Measurements from ENCODE around the gene COL18A1.
"Not testable (repeated sequence)": the region's sequence is repeated elsewhere in the genome, so short reads cannot be mapped to it uniquely, and the experiment has no call there.

The COL18A1 gene

GRCh38 chr21:45558044-45558721 lies 153.2 kb downstream of the COL18A1 start:
- TF ChIP-seq MAX (IDR thresholded peaks at IDR 0.05; ENCODE audit: low read depth, low read length) (no peak), MYC (IDR thresholded peaks at IDR 0.05; ENCODE audit: low read depth, low read length) (no peak), CTCF (IDR thresholded peaks at IDR 0.05; ENCODE audit: low read depth, low read length) (no peak), POLR2A (IDR thresholded peaks at IDR 0.05; ENCODE audit: extremely low read depth, insufficient read length) (no peak)
- H3K4me3 ChIP-seq (ENCODE audit: low read depth, low read length), result no peak overlapping the region
- no peak for DNase-seq (ENCODE audit: low read depth)

GRCh38 chr21:45559216-45560105 lies 154.5 kb downstream of the COL18A1 start:
- H3K4me3 ChIP-seq (ENCODE audit: low read depth, low read length), result no peak overlapping the region

GRCh38 chr21:45560106-45561021 lies 155.4 kb downstream of the COL18A1 start:
- TF ChIP-seq POLR2A (IDR thresholded peaks at IDR 0.05; ENCODE audit: extremely low read depth, insufficient read length), result no peak
- TF ChIP-seq MAX (IDR thresholded peaks at IDR 0.05; ENCODE audit: low read depth, low read length), result no peak
- no peak for TF ChIP-seq MYC (IDR thresholded peaks at IDR 0.05; ENCODE audit: low read depth, low read length)
- TF ChIP-seq CTCF (IDR thresholded peaks at IDR 0.05; ENCODE audit: low read depth, low read length), result no peak
- DNase-seq (ENCODE audit: low read depth), result no peak
- no peak overlapping the region for H3K4me3 ChIP-seq (ENCODE audit: low read depth, low read length)

More at GRCh38 chr21:45559216-45560105, 154.5 kb downstream of the COL18A1 start:
- no peak for DNase-seq (ENCODE audit: low read depth)
- TF ChIP-seq MYC (IDR thresholded peaks at IDR 0.05; ENCODE audit: low read depth, low read length) (no peak), POLR2A (IDR thresholded peaks at IDR 0.05; ENCODE audit: extremely low read depth, insufficient read length) (no peak), MAX (IDR thresholded peaks at IDR 0.05; ENCODE audit: low read depth, low read length) (no peak), CTCF (IDR thresholded peaks at IDR 0.05; ENCODE audit: low read depth, low read length) (no peak)

GRCh38 chr21:45561241-45561640 lies 156.3 kb downstream of the COL18A1 start:
- DNase-seq (ENCODE audit: low read depth), result not testable (repeated sequence)

GRCh38 chr21:45562402-45562801 lies 157.4 kb downstream of the COL18A1 start:
- no peak for TF ChIP-seq CTCF (IDR thresholded peaks at IDR 0.05; ENCODE audit: low read depth, low read length)
- TF ChIP-seq MAX (IDR thresholded peaks at IDR 0.05; ENCODE audit: low read depth, low read length), result no peak
- no peak for TF ChIP-seq POLR2A (IDR thresholded peaks at IDR 0.05; ENCODE audit: extremely low read depth, insufficient read length)
- TF ChIP-seq MYC (IDR thresholded peaks at IDR 0.05; ENCODE audit: low read depth, low read length), result no peak
- no peak for DNase-seq (ENCODE audit: low read depth)
- H3K4me3 ChIP-seq (ENCODE audit: low read depth, low read length), result no peak overlapping the region

More at GRCh38 chr21:45561241-45561640, 156.3 kb downstream of the COL18A1 start:
- H3K4me3 ChIP-seq (ENCODE audit: low read depth, low read length), result not testable (repeated sequence)

Measured in NB4 (cell line).